NB4 (cell line): Measurements from ENCODE around the gene BICD1.

Experiments used
- MYC ChIP-seq: IDR thresholded peaks from 2 replicates; pipeline ENCODE4 v1.6.1; 2011; ENCODE audit warnings: low read depth, low read length
- POLR2A ChIP-seq: IDR thresholded peaks from 2 replicates; pipeline ENCODE4 v1.6.1; 2011; ENCODE audit warnings: mild to moderate bottlenecking; ENCODE audit not compliant: insufficient read length; ENCODE audit errors: extremely low read depth
- TF ChIP-seq, protein P1 (sequence below): IDR thresholded peaks from one replicate; pipeline ENCODE4 v1.5.1; 2012; ENCODE audit warnings: low read depth, low read length
- TF ChIP-seq, protein P2 (sequence below): IDR thresholded peaks from 2 replicates; pipeline ENCODE4 v1.6.1; 2011; ENCODE audit warnings: low read depth, low read length

DNA sequence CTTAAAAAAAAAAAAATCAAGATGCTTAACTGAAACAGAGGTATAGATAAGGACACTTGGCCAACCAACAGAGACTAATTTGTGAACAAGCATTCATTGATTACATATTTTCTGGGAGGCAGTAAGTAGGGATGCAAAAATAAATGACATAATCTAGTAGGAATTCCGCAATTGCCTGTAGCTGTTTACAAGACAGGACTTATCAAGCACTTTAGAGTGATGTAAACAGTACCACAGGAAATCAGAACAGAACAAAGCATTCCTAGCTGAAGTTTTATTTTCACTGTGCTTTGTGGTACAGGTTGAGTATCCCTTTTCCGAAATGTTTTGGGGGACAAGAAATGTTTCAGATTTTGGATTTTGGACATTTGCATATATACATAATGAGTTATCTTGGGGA is 224.5 kb downstream of the BICD1 start:
- TF ChIP-seq POLR2A (no peak), MYC (no peak)
- TF ChIP-seq, protein P1, sequence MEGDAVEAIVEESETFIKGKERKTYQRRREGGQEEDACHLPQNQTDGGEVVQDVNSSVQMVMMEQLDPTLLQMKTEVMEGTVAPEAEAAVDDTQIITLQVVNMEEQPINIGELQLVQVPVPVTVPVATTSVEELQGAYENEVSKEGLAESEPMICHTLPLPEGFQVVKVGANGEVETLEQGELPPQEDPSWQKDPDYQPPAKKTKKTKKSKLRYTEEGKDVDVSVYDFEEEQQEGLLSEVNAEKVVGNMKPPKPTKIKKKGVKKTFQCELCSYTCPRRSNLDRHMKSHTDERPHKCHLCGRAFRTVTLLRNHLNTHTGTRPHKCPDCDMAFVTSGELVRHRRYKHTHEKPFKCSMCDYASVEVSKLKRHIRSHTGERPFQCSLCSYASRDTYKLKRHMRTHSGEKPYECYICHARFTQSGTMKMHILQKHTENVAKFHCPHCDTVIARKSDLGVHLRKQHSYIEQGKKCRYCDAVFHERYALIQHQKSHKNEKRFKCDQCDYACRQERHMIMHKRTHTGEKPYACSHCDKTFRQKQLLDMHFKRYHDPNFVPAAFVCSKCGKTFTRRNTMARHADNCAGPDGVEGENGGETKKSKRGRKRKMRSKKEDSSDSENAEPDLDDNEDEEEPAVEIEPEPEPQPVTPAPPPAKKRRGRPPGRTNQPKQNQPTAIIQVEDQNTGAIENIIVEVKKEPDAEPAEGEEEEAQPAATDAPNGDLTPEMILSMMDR = no peak
- TF ChIP-seq, protein P2, sequence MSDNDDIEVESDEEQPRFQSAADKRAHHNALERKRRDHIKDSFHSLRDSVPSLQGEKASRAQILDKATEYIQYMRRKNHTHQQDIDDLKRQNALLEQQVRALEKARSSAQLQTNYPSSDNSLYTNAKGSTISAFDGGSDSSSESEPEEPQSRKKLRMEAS = no peak
